ENCODE results near the gene CCER1. TPM values are rescaled to one million over a fixed set of nuclear protein-coding genes. Genes with fewer than 3 reads are reported as not detected.

CCER1 gene
- total RNA-seq, 6 experiments from 2014 or later = not detected

DNA sequence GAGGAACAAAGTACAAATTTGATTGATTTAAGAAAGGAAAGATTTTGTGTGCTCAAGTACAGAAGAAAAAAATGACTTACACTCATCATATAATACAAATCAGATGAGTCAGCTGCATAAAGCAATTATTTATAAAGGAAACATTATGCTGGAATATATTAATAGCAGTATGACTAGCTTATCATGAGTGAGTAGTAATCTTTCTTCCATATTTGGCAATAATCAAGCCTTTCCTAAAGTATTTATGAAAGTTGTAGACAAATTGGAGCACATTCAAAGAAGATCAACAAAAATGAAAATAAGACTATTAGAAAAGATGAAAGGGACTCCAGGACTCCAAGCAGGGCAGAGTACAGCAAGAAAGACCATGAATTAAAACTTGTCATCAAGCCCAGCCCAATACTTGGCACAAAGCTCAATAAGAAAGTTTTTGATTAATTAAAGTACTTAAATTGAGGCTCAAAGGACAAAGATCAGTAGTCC, 32.8 kb downstream of the CCER1 start:
- Histone ChIP-seq H3K36me3 (no peaks in the 10 kb centered on the region), H3K27ac (peak overlapping the region in 2 of 3 donors; percentile 4 to 19), H3K4me1 (peaks cover 0 to 31% (median 11%) of the 10 kb centered on the region in 4 donors), H3K4me3 (no peak overlapping the region), H3K9me3 (no peaks in the 10 kb centered on the region), H3K27me3 (no peaks in the 10 kb centered on the region)
- DNase-seq = no peak
- intact Hi-C loops (cut with DNase I) = no loop called here
- peak; percentile 36 to 72 (median 59) for ATAC-seq
- TF ChIP-seq, protein P1, sequence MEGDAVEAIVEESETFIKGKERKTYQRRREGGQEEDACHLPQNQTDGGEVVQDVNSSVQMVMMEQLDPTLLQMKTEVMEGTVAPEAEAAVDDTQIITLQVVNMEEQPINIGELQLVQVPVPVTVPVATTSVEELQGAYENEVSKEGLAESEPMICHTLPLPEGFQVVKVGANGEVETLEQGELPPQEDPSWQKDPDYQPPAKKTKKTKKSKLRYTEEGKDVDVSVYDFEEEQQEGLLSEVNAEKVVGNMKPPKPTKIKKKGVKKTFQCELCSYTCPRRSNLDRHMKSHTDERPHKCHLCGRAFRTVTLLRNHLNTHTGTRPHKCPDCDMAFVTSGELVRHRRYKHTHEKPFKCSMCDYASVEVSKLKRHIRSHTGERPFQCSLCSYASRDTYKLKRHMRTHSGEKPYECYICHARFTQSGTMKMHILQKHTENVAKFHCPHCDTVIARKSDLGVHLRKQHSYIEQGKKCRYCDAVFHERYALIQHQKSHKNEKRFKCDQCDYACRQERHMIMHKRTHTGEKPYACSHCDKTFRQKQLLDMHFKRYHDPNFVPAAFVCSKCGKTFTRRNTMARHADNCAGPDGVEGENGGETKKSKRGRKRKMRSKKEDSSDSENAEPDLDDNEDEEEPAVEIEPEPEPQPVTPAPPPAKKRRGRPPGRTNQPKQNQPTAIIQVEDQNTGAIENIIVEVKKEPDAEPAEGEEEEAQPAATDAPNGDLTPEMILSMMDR (IDR thresholded peaks at IDR 0.05) = no peak
- no peak for TF ChIP-seq POLR2A (IDR thresholded peaks at IDR 0.05)

DNA sequence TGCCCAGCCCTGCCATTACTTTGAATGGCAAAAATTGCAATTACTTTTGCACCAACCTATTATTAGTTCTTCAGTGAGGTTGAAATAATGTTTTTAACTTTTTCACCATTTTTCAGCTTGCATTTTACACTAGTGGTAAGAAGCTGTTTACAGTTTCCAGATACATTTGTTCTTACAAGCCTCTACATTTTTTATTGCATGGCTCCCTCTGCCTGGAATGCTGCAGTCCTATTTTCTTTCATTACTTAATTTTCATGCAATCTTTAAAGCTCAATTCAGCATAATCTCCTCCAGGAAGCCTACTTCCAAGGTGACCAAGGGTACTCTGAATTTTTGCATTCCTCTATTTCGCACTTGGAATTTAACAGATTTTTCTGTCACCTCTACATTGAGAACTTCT, 33.4 kb downstream of the CCER1 start:
- Histone ChIP-seq H3K27me3 (no peaks in the 10 kb centered on the region), H3K27ac (peak overlapping the region in 1 of 3 donors; percentile 19), H3K4me1 (peaks cover 0 to 31% (median 11%) of the 10 kb centered on the region in 4 donors), H3K36me3 (no peaks in the 10 kb centered on the region), H3K4me3 (no peak overlapping the region), H3K9me3 (no peaks in the 10 kb centered on the region)
- TF ChIP-seq POLR2A (IDR thresholded peaks at IDR 0.05) = no peak
- TF ChIP-seq, protein P1 (IDR thresholded peaks at IDR 0.05) = no peak
- WGBS (ENCODE audit: insufficient coverage, low coverage, low lambda C conversion rate, missing lambda C conversion rate) = 90% methylated on average over 1 of the region's 1 CpG
- DNase-seq (no peak), ATAC-seq (no peak)
- intact Hi-C loops (cut with DNase I) = no loop called here

- no peak overlapping the region for H3K27ac ChIP-seq
- intact Hi-C loops (cut with DNase I) = no loop called here
- H3K36me3 ChIP-seq = no peaks in the 10 kb centered on the region
- H3K4me1 ChIP-seq = peaks cover 0 to 23% (median 7%) of the 10 kb centered on the region in 4 donors
- H3K9me3 ChIP-seq = no peaks in the 10 kb centered on the region
- H3K27me3 ChIP-seq = no peaks in the 10 kb centered on the region
- 94% methylated on average over 1 of the region's 1 CpG for WGBS (ENCODE audit: insufficient coverage, low coverage, low lambda C conversion rate, missing lambda C conversion rate)
- TF ChIP-seq, protein P1 (IDR thresholded peaks at IDR 0.05) = no peak
- H3K4me3 ChIP-seq = no peak overlapping the region
- DNase-seq = no peak
- no peak for ATAC-seq
Measured at GRCh38 chr12:90920222-90920621, 34.8 kb downstream of the CCER1 start.

DNA sequence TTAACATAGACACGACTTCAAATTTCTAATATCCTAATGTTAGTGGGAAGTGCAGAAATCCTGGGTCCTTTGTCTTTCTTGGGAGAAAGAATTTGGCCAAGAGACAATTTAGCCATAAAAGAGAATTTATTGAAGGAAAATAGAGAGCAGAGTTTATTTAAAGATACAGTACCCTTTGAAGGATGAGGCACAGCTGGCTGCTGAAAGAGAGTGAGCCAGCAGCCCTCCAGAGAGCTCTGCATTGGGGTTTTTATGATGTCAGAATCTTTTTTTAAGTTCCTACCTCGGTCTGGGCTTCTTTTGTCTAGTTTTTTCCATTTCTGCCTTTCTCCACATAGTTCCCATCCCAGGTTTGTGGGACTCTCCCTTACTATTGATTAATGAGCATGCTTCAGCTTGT, 37.5 kb downstream of the CCER1 start:
- ATAC-seq (no peak), DNase-seq (no peak)
- intact Hi-C loops (cut with DNase I) = no loop called here
- H3K27me3 ChIP-seq = no peaks in the 10 kb centered on the region
- peaks cover 0 to 9% (median 2%) of the 10 kb centered on the region in 4 donors for H3K4me1 ChIP-seq
- H3K27ac ChIP-seq = no peak overlapping the region
- no peaks in the 10 kb centered on the region for H3K36me3 ChIP-seq
- no peak for TF ChIP-seq POLR2A (IDR thresholded peaks at IDR 0.05)
- TF ChIP-seq, protein P1 (IDR thresholded peaks at IDR 0.05) = no peak
- WGBS (ENCODE audit: insufficient coverage, low coverage, low lambda C conversion rate, missing lambda C conversion rate) = 64% methylated on average over 2 of the region's 2 CpGs
- H3K4me3 ChIP-seq = no peak overlapping the region
- no peaks in the 10 kb centered on the region for H3K9me3 ChIP-seq

GRCh38 chr12:90916516-90916915, 38.5 kb downstream of the CCER1 start:
- H3K27me3 ChIP-seq = no peaks in the 10 kb centered on the region
- no peaks in the 10 kb centered on the region for H3K9me3 ChIP-seq
- intact Hi-C loops (cut with DNase I) = no loop called here
- peaks cover 0 to 4% (median under 1%) of the 10 kb centered on the region in 4 donors for H3K4me1 ChIP-seq
- ATAC-seq (no peak), DNase-seq (no peak)
- no peak overlapping the region for H3K27ac ChIP-seq
- TF ChIP-seq, protein P1 (IDR thresholded peaks at IDR 0.05) = no peak
- H3K4me3 ChIP-seq = no peak overlapping the region
- H3K36me3 ChIP-seq = no peaks in the 10 kb centered on the region

Data from right lobe of liver (tissue), 6 donors.